Raji (cell line): Measurements from ENCODE around the gene SLC35D1.

Experiments
- POLR2A ChIP-seq: IDR thresholded peaks from 2 replicates; pipeline ENCODE4 v1.6.1; 2011; ENCODE audit warnings: low read depth, low read length, control low read depth; ENCODE audit not compliant: insufficient read depth

SLC35D1 gene

GRCh38 chr1:66980745-66981367 lies 73.1 kb downstream of the SLC35D1 start:
- no peak for TF ChIP-seq POLR2A

DNA sequence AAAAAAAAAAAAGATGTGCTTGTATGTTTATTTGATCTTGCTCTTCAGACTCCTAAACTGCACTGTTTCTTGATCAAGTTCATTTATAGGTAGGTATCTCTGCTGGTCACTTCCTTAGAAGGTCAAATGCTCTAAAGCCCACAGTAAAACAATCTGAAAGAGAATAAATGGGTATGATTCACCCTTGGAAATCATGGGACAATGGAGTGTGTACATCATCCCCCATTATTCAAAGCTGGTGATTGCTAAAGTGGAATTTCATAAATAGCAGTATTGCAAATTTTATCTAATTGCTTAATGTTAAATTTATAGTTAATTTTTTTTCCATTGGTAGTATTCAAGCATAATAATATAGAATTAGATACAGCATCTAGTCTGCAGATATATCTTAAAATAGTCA lies 75.7 kb downstream of the SLC35D1 start:
- no peak for TF ChIP-seq POLR2A

DNA sequence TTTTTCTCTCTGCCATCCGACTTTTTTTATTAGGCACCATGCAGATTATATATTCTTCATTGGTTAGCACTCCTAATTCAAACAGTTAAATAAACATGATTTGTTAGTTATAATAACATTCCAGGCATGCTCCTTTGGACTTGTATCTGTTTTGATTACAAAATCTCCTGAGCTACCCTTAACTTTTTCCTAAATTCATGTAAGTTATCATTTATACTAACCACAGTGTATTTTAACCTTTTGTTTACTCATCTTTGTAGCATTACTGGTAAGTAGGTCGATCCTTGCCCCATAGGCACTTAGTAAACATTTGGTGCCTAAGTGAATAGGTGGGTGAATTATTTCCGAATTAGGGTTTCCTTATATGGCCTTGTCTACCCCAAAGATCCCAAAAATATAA lies 85.4 kb downstream of the SLC35D1 start:
- no peak for TF ChIP-seq POLR2A

- TF ChIP-seq POLR2A = no peak
These were observed 96.0 kb downstream of the SLC35D1 start for GRCh38 chr1:66957938-66958337.

- TF ChIP-seq POLR2A = no peak
These were observed 99.7 kb downstream of the SLC35D1 start for GRCh38 chr1:66954208-66954607.

DNA sequence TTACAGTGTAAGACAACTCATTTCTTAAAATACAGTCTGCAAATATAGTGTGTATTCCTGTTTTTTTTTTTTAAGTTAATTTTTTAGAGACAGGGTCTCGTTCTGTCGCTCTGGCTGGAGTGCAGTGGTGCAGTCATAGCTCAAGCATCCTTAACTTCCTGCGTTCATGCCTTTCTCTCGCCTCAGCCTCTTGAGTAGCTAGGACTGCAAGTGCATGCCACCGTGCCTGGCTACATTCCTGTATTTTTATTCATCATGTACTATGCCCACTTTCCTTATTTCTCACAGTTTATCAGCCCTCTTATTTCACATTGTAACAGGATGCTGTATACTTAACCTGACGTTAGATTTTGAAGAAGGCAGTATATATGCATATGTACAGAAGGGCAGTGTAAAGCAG lies 102.4 kb downstream of the SLC35D1 start:
- no peak for TF ChIP-seq POLR2A
